Measurements from ENCODE around the gene ELK3.

The ELK3 gene

DNA sequence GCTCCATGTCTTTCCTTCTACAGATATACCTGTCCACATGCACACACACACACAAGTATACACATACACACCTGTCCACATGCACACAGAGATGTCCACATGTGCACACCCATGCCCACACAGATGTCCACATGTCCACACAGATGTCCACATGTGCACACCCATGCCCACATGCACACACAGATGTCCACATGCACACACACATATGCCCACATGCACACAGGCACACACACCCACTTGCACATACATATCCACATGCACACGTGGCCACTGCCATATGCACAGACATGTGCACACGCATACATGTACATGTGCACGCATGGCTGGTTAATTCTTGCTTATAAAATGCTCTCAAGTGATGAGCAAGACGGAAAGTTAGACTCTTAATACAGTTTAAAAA is 32.2 kb downstream of the ELK3 start:
- Histone ChIP-seq H3K4me3 (no peak overlapping the region), H3K27ac (no peak overlapping the region)
- DNase-seq (ENCODE audit: low spot score) = no peak
- TF ChIP-seq, protein P1, sequence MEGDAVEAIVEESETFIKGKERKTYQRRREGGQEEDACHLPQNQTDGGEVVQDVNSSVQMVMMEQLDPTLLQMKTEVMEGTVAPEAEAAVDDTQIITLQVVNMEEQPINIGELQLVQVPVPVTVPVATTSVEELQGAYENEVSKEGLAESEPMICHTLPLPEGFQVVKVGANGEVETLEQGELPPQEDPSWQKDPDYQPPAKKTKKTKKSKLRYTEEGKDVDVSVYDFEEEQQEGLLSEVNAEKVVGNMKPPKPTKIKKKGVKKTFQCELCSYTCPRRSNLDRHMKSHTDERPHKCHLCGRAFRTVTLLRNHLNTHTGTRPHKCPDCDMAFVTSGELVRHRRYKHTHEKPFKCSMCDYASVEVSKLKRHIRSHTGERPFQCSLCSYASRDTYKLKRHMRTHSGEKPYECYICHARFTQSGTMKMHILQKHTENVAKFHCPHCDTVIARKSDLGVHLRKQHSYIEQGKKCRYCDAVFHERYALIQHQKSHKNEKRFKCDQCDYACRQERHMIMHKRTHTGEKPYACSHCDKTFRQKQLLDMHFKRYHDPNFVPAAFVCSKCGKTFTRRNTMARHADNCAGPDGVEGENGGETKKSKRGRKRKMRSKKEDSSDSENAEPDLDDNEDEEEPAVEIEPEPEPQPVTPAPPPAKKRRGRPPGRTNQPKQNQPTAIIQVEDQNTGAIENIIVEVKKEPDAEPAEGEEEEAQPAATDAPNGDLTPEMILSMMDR (IDR thresholded peaks at IDR 0.05) = no peak

DNA sequence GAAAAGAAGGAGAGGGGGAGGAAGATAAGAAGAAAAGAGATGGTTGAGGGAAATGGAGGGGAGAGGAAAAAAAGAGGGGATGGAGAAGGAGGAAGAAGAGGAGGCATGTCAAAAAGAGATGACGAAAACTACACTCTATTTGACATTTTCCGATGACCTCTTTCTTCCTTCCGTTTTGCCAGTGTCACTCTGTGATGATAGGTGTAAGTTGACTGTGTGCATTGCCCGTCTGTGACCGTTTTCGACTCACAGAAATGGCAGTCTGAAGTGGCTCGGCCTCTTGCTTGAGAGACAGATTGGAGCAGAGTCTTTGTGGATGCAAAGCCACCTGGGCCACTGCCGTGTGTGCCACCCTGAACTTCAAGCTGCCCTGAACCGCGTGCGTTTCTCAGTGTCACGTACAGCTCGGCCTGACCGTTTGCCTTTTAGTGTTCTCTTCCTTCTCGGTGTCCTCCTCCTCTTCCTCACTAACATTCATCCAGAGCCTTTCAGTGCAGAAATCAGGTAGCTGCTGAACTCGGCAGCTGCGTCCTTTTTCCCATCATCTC is 32.7 kb downstream of the ELK3 start:
- Histone ChIP-seq H3K4me3 (no peak overlapping the region), H3K27ac (no peak overlapping the region)
- DNase-seq (ENCODE audit: low spot score) = no peak
- TF ChIP-seq, protein P1 (IDR thresholded peaks at IDR 0.05) = no peak

DNA sequence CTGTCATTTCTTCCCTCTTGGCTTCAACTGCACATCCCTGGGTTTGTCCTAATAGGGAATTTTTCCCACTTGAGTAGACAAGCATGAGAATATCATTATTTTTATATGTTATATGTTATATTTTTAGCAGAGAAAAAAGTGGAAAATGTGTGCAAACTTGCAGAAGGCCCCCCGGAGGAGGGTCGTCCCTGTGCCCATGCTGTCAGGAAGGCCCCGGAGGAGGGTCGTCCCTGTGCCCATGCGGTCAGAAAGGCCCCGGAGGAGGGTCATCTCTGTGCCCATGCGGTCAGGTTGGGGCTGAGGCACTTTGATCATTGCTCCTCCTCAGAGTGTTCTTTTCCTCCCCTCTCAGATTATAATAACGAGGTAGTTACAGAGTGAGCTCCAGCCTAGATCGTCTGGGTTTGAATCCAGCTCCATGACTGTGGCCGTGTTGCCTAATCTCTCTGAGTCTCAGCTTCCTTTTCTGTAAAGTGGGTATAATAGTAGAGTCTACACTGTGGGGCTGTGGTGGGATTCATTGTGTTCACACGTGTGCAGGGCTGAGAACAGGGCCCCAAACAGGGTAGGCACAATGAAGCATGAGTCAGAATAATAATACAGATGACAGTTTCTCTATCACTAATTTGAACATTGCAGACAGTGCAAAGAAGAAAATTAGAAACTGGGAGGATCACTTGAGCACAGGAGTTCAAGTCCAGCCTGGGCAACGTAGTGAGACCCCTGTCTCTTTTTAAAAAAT is 33.4 kb downstream of the ELK3 start:
- peak; percentile 66 for DNase-seq (ENCODE audit: low spot score)
- Histone ChIP-seq H3K27ac (no peak overlapping the region), H3K4me3 (no peak overlapping the region)
- TF ChIP-seq, protein P1 (IDR thresholded peaks at IDR 0.05) = no peak

DNA sequence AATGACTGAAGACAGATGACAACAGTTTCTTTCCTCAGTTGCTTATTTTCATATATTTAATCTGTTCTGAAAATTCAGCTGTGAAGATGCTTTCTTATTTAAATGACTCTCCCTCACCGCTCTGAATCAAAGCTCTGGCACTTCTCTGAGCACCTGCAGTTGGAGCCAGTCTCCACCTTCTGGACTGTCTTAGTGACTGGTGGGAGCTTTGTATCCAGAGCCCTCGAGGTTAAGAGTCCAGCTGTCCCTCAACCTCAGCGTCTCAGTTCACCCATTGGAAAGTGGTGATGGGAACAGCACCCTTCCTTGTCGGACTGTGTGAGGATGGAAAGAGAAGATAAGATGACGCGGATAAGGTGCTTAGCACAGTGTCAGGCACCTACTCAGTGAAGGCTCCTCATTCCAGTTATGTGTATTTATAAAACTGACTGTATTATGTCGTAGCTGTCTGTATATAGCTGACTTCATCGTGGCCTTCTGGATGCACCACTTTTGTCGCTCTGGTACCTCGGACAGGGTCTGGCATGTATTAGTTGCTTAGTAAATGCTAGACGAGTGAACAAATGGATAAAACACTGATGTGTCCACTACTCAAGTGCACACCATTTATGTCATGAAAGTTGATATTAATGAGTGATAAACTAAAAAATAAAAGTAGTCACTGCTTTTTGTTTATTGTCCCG is 34.5 kb downstream of the ELK3 start:
- no peak overlapping the region for H3K27ac ChIP-seq
- TF ChIP-seq, protein P1 (IDR thresholded peaks at IDR 0.05) = no peak

DNA sequence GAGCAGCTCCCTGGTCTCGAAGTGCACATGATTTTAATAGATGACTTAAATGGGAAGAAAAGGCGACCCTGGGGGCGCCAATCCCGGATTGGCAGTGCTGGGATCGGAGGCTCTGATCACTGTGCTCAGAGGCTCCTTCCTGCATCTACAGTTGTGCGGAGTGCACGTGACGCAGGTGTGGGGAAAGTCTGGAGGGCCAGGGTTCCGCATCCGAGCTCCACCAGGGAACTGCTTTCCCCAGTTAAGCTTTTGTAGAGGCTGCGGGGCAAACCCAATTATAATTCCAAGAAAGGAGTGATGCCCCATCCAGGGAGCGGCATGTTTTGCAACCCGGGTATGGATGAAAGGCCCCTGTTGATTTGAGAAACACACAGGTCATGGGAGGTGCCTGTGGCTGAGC is 36.5 kb downstream of the ELK3 start:
- H3K4me3 ChIP-seq = no peak overlapping the region
- TF ChIP-seq, protein P1 (IDR thresholded peaks at IDR 0.05) = no peak
- no peak overlapping the region for H3K27ac ChIP-seq
- peak; percentile 63 for DNase-seq (ENCODE audit: low spot score)

More for the DNA sequence above, 34.5 kb downstream of the ELK3 start:
- H3K4me3 ChIP-seq = no peak overlapping the region
- DNase-seq (ENCODE audit: low spot score) = peak; percentile 24

DNA sequence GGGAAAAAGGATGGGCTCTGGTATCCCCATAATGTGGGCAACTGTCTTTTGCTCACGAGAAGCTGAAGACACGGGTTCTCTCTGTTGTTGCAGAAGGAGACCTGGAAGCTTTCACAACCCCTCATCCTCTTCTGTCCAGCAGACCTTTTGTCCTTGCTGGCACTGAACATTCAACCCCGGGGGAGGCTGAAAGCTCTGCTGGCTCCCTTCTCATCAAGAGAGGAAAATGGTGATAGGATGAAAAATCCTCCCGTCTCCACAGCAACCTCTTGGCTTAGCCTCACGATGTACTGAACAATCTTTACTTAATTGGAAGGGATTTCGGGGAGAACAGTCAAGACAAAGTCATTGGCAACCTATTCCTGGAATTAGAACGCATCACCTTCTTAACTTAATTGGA is 39.0 kb downstream of the ELK3 start:
- Histone ChIP-seq H3K27ac (peak overlapping the region; percentile 57 to 85), H3K4me3 (peak overlapping the region; percentile 42)
- no peak for DNase-seq (ENCODE audit: low spot score)
- TF ChIP-seq, protein P1 (IDR thresholded peaks at IDR 0.05) = no peak
